22Rv1 (cell line): ENCODE data around the gene ZNF423.

Experiments used
- CTCF ChIP-seq: fragments of 450-650 bp; IDR thresholded peaks from 2 replicates; pipeline ENCODE4 v1.5.1; 2017; ENCODE audit warnings: mild to moderate bottlenecking
- ZFX ChIP-seq: fragments of 450-650 bp; IDR thresholded peaks from 2 replicates; pipeline ENCODE4 v1.6.1; 2017; ENCODE audit warnings: antibody characterized with exemption, borderline replicate concordance

- no peak for TF ChIP-seq CTCF
- no peak for TF ChIP-seq ZFX
These were observed 395.0 kb downstream of the ZNF423 start for GRCh38 chr16:49460786-49461470.
